GM12891 (cell line): ENCODE data around the gene PRR15L.

Experiments used
- DNase-seq: peaks from one replicate; pipeline ENCODE4 v3.0.0; 2011; ENCODE audit warnings: low spot score; ENCODE audit not compliant: insufficient read length
- FAIRE-seq: peaks from 2 replicates; lab custom pipeline; 2011; peaks lifted over from hg19 to GRCh38; lab: Jason Lieb, UNC
- PAX5 ChIP-seq: IDR thresholded peaks from 2 replicates; pipeline ENCODE4 v1.6.1; 2011; ENCODE audit warnings: low read length, moderate library complexity, mild to moderate bottlenecking; ENCODE audit not compliant: insufficient read depth, severe bottlenecking
- POLR2A ChIP-seq: IDR thresholded peaks from 2 replicates; pipeline ENCODE4 v1.6.1; 2011; ENCODE audit warnings: low read depth, low read length, control low read depth
- POLR2AphosphoS5 ChIP-seq: IDR thresholded peaks from 2 replicates; pipeline ENCODE4 v1.6.1; 2011; ENCODE audit warnings: low read depth, low read length, control low read depth
- POU2F2 ChIP-seq: IDR thresholded peaks from 2 replicates; pipeline ENCODE4 v1.6.1; 2011; ENCODE audit warnings: low read depth, mild to moderate bottlenecking, control low read depth, low read length, moderate library complexity
- SPI1 ChIP-seq: IDR thresholded peaks from 2 replicates; pipeline ENCODE4 v1.6.1; 2011; ENCODE audit warnings: low read depth, low read length, control low read depth
- TAF1 ChIP-seq: IDR thresholded peaks from 2 replicates; pipeline ENCODE4 v1.6.1; 2011; ENCODE audit warnings: low read depth, low read length, control low read depth

The PRR15L gene

DNA sequence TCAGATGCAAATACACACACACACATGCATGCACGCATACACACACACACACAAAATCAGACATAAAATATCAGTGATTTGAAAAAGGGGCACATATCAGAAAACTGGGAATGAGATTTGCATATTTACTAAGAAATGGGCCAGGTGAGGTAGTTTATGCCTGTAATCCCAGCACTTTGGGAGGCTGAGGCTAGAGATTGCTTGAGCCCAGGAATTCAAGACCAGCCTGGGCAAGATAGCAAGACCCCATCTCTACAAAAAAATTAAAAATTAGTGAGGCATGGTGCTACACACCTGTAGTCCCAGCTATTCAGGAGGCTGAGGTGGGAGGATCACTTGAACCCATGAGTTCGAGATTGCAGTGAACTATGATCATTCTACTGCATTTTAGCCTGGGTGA lies 38.7 kb downstream of the PRR15L start:
- DNase-seq = no peak
- TF ChIP-seq POLR2AphosphoS5 (no peak), PAX5 (no peak), POU2F2 (no peak), POLR2A (no peak), TAF1 (no peak), SPI1 (no peak)
- no peak for FAIRE-seq

DNA sequence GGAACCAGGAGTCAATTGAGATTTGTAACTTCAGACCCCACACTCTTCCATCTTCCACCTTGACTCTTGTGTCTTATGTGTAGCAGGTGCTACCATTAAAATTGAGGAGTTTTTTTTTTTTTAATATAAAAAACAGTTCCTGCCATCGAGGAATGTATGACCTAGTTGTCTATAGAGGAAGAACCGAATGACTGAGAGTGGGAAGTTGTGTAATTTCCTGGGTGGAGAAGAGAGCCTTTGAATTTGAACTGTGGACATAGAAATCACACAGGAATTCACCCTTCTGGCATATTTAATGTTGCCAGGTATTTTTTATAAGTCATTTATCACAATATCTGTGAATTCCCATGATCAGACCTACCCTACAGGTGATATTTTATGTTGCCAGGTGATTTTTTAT lies 39.7 kb downstream of the PRR15L start:
- no peak for DNase-seq
- FAIRE-seq = no peak
- TF ChIP-seq POU2F2 (no peak), POLR2AphosphoS5 (no peak), TAF1 (no peak), SPI1 (no peak), POLR2A (no peak), PAX5 (no peak)

DNA sequence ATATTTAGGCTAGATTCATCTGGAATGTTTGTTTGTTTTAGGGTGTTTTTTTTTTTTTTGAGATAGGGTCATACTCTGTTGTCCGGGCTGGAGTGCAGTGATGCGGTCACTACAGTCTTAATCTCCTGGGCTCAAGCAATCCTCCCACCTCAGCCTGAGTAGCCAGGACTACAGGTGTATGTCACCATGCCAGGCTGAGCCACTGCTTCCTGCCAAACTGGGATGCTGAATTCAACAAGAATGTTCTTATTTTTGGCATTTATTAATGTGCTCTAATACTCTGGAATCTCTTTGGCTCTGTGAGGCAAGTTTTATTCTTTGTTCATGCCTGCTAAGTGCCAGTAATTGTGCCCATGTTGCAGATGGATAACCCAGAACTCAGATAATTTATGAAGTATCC lies 40.1 kb downstream of the PRR15L start:
- no peak for FAIRE-seq
- TF ChIP-seq POLR2A = no peak
- no peak for TF ChIP-seq POLR2AphosphoS5
- TF ChIP-seq SPI1 = no peak
- TF ChIP-seq PAX5 = no peak
- no peak for TF ChIP-seq POU2F2
- no peak for TF ChIP-seq TAF1
- DNase-seq = no peak

DNA sequence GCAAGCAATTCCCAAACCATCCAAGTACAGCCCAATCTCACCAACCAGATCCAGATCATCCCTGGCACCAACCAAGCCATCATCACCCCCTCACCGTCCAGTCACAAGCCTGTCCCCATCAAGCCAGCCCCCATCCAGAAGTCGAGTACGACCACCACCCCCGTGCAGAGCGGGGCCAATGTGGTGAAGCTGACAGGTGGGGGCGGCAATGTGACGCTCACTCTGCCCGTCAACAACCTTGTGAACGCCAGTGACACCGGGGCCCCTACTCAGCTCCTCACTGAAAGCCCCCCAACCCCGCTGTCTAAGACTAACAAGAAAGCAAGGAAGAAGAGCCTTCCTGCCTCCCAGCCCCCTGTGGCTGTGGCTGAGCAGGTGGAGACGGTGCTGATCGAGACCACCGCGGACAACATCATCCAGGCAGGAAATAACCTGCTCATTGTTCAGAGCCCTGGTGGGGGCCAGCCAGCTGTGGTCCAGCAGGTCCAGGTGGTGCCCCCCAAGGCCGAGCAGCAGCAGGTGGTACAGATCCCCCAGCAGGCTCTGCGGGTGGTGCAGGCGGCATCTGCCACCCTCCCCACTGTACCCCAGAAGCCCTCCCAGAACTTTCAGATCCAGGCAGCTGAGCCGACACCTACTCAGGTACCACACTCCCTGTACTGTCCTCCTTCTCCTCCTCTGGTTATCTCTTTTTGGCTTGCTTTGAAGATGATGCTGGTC lies 41.0 kb downstream of the PRR15L start:
- FAIRE-seq = no peak
- TF ChIP-seq POLR2AphosphoS5 (no peak), POU2F2 (no peak), SPI1 (no peak), PAX5 (no peak)

DNA sequence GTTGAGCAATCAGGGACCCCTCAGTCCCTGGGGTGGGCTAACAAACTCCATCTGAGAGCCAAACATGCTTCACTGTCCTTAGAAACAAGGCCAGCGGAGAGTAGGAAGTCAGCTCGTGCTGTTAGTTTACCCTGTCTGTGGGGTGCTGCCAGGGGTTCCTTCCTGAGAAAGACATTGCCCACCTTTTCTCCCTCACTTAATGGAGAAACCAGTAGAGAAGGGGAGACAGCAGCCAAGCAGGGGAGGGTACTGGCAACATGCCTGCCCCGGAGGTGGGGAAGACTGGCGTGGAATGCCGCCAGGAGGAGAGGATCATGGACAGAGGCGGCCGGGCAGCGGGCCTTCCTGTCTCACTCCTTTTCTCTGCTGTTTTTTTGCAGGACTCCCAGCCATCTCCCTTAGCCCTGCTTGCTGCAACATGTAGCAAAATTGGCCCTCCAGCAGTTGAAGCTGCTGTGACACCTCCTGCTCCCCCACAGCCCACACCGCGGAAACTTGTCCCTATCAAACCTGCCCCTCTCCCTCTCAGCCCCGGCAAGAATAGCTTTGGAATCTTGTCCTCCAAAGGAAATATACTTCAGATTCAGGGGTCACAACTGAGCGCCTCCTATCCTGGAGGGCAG lies 41.8 kb downstream of the PRR15L start:
- DNase-seq (no peak), FAIRE-seq (no peak)
- no peak for TF ChIP-seq TAF1
- no peak for TF ChIP-seq POLR2A
- TF ChIP-seq POU2F2 = no peak
- no peak for TF ChIP-seq SPI1
- TF ChIP-seq PAX5 = no peak
- TF ChIP-seq POLR2AphosphoS5 = no peak

More for the DNA sequence above, 41.0 kb downstream of the PRR15L start:
- no peak for DNase-seq

DNA sequence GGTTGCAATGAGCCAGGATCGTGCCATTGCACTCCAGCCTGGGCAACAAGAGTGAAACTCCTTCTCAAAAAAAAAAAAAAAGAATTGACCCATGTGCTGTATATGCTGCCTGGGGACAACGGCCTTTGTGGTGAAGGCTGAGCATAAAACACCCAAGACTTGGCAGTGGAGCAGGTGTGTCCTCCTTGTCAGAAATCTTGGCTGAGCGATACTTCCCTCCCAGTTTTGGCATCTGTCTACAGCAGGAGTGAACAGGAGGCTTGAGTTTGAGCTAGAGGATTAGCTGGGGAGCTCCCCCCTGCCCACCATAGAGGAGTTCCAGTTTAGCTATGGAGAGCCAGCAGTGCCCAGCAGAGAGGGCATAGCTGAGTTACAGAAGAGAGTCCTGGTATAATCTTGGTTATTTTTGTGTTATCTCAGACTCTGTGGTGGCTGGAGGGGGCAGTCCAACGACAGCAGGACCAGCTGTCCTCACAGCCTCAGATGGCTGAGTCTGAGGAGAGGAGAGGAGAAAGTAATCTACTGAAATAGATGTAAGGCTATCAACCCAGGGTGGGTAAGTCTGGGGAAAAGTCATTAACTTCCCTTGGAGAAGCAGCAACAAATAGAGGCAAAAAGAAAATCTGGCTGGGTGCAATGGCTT lies 43.3 kb downstream of the PRR15L start:
- FAIRE-seq = no peak
- DNase-seq = no peak
- no peak for TF ChIP-seq POLR2AphosphoS5
- TF ChIP-seq POLR2A = no peak
- TF ChIP-seq SPI1 = no peak
- no peak for TF ChIP-seq TAF1
- TF ChIP-seq PAX5 = no peak
- TF ChIP-seq POU2F2 = no peak

DNA sequence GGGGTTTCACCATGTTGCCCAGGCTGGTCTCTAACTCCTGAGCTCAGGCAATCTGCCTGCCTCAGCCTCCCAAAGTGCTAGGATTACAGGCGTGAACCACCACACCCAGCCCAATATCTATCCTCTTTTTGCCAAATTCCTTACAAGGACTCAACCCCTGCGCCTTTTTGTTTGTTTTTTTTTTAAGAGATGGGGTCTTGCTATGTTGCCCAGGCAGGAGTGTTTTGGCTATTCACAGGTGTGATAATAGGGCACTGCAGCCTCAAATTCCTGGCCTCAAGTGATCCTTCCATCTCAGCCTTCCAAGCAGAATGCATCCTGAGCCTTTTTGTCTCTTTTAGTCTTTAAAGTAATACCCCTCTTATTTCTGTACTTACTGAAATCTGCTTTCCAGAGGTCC lies 44.6 kb downstream of the PRR15L start:
- TF ChIP-seq POLR2A = no peak
- TF ChIP-seq POU2F2 = no peak
- TF ChIP-seq PAX5 = no peak
- TF ChIP-seq SPI1 = no peak
- no peak for TF ChIP-seq TAF1
- no peak for TF ChIP-seq POLR2AphosphoS5
- no peak for FAIRE-seq

DNA sequence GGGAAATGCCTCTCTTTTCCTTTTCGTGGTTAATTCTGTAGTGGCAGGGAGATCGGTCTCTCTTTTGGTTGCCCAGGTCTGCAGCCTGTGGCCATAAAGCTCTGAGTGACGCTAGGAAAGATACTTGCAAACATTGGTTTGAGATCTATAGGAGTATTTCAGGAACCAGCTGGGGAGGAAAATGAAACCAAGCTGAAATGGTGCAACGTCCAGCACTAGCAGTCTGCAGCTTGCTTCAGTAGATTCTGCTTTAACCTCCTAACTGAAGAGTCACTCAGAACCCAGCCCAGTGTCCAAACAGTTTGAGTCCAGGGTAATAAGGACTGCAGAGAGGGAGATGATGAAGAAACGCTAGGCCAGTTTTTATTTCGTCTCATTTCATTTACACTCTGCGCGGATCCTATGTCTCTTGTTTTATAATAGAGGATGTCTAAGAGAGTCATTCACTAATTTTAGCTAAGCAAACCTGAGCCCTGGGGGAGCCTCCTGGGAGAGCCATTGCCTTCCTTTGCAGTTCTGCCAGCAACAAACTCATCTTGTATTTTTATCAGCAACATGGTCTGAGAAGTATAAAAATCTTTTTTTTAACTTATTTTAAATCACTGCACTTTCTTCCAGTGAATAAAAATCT lies 49.6 kb downstream of the PRR15L start:
- no peak for DNase-seq
- FAIRE-seq = no peak
- TF ChIP-seq PAX5 (no peak), POLR2AphosphoS5 (no peak), POLR2A (no peak), TAF1 (no peak), POU2F2 (no peak), SPI1 (no peak)

More for the DNA sequence above, 44.6 kb downstream of the PRR15L start:
- DNase-seq = no peak

DNA sequence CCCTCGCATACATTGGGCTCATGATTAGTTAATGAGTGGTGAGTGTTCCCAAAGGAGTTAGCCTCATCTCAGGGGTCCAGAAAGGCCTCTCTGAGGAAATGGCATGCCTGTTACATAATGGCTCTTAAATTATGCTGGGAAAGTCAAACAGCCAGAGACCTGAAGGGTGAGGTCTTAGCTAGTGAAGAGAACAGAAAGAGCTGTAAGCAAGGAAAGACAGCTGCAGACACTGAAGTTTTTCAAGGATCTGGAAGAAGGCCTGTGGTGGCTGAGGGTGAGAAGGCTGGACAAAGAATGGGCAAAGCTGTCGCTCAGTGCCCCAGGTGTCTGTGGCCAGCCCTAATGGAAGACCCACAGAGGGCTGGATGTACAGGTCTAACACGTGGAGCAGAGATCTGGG lies 51.2 kb downstream of the PRR15L start:
- TF ChIP-seq PAX5 = no peak
- no peak for TF ChIP-seq POLR2AphosphoS5
- TF ChIP-seq POU2F2 = no peak

More for the DNA sequence above, 51.2 kb downstream of the PRR15L start:
- DNase-seq (no peak), FAIRE-seq (no peak)
